ENCODE results near the gene SIK1. TPM values are rescaled to one million over a fixed set of nuclear protein-coding genes. Genes with fewer than 3 reads are reported as not detected.

The SIK1 gene
- total RNA-seq, 2 donors from 2014 or later: 0.52 to 43.2 TPM

DNA sequence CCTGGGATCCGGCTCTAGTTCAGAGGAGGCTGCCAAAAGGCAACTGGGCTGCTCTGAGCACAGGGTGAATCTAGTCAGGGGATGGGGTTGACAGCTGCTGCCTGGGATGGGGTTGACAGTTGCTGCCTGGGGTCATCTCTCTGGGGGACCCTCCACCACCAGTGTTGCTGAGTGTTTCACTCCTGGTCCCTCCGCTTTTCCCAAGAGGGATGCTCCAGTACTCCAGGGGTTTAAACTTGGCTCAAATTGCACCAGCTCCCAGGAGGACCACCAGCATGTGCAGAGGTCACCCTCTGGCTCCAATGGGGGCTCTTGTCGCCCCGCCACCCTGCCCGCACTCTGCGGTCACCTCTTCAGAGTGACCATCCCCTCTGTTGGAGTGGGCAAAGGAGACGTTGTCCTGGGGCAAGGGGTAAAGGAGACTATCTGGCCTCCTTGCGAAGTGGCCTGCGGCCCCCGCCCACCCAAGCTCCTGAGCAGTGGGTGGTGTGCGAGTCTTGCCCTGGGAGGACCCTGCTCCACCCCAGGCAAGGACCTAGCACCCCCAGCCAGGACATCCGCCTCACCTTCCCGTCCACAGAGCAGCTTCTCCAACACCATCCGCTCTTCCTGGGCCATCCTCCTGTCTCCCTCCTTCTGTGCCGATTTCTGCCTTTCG, 52.6 kb downstream of the SIK1 start:
- 78 to 88% methylated on average over 8 of the region's 16 CpGs for WGBS, 2 donors
- intact Hi-C loops (cut with DNase I): no loop called here
- TF ChIP-seq, protein P1, sequence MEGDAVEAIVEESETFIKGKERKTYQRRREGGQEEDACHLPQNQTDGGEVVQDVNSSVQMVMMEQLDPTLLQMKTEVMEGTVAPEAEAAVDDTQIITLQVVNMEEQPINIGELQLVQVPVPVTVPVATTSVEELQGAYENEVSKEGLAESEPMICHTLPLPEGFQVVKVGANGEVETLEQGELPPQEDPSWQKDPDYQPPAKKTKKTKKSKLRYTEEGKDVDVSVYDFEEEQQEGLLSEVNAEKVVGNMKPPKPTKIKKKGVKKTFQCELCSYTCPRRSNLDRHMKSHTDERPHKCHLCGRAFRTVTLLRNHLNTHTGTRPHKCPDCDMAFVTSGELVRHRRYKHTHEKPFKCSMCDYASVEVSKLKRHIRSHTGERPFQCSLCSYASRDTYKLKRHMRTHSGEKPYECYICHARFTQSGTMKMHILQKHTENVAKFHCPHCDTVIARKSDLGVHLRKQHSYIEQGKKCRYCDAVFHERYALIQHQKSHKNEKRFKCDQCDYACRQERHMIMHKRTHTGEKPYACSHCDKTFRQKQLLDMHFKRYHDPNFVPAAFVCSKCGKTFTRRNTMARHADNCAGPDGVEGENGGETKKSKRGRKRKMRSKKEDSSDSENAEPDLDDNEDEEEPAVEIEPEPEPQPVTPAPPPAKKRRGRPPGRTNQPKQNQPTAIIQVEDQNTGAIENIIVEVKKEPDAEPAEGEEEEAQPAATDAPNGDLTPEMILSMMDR (IDR thresholded peaks at IDR 0.05): no peak
- no peak for TF ChIP-seq POLR2A (IDR thresholded peaks at IDR 0.05)
- H3K27me3 ChIP-seq: no peaks in the 10 kb centered on the region
- ATAC-seq (no peak), DNase-seq (no peak)
- no peak overlapping the region for H3K27ac ChIP-seq
- H3K36me3 ChIP-seq (replicated peaks in 1 of 2; ENCODE audit: insufficient read depth in 1 of 2, low read depth in 2 of 2): no peaks in the 10 kb centered on the region
- H3K4me3 ChIP-seq: no peak overlapping the region
- H3K4me1 ChIP-seq: no peaks in the 10 kb centered on the region
- no peaks in the 10 kb centered on the region for H3K9me3 ChIP-seq

DNA sequence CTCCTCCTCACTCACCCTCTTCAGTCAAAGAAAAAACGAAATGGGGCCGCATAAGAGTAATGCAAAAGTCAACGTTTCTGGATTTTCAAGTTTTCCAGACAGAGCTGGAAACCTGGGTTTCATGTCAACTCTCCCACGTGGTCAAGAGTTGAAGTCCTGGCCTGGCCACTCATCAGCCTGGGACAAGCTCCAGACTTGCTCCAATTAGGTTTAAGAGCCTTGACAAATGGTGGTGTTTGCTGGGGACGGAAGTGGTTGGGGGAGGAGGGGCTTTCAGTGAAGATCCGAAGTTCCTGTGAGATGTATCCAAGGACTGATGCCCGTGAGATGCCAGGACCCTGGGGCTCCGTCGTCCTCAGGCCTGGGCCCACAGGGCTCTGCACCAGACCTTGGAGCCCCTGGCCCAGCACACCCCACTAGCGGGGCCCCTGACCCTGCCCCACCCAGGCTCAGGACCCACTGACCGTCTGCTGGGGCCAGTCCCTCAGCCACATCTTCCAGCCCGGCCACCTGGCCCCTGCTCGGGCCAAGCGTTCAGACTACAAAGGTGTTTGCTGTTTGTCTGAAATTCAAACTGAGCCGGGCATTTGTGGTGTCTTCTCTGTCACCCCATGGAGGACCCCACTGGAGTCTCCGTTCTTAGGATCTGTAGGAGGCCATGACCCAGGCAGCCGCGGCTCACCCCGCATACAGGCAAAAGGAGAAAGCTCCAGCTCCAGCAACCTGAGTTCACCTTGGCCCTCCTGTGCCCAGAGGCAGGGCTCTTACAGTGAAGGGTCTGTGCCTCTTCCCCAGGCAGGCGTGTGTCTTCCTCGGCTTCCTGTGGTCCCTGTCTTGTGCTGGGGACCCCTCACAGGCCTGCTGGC, 53.3 kb downstream of the SIK1 start:
- Histone ChIP-seq H3K4me3 (no peak overlapping the region), H3K27me3 (no peaks in the 10 kb centered on the region), H3K9me3 (no peaks in the 10 kb centered on the region), H3K4me1 (no peaks in the 10 kb centered on the region), H3K27ac (no peak overlapping the region), H3K36me3 (replicated peaks in 1 of 2; ENCODE audit: insufficient read depth in 1 of 2, low read depth in 2 of 2) (no peaks in the 10 kb centered on the region)
- intact Hi-C loops (cut with DNase I): no loop called here
- no peak for DNase-seq
- ATAC-seq: peak; percentile 31
- no peak for TF ChIP-seq POLR2A (IDR thresholded peaks at IDR 0.05)
- TF ChIP-seq, protein P1 (IDR thresholded peaks at IDR 0.05): no peak
- WGBS, 2 donors: 69 to 79% methylated on average over 18 to 19 of the region's 21 CpGs

DNA sequence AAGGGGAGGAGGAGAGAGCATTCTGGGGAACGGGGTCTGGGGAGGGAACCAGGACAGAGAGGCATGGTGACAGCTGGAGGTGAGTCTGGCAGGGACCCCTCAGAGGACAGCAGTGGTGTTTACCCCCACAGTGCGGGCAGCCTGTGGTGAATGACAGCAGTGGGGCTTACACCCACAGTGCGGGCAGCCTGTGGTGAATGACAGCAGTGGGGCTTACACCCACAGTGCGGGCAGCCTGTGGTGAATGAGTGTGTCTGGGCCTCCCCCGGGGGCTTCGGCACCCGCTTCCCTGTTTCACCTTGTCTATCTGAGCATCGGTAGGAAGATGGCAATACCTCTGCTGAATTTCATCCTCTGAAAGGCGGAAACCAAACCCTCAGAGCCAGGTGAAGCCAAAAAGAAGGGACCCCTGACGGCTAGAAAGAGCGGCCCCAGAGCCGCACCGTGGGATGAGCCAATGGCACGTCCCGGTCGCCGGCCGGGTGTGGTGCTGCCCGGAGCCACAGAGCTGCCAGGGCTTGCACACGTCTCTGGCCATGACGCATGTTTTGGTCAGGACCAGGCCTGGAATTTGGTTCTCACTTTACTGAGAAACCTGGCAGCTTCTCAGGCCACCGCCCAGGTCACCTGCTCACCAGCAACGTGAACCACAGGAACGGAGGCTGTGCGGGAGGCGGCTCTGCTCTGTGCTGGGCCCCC, 54.1 kb downstream of the SIK1 start:
- TF ChIP-seq POLR2A (IDR thresholded peaks at IDR 0.05): no peak
- TF ChIP-seq, protein P1 (IDR thresholded peaks at IDR 0.05): no peak
- no peaks in the 10 kb centered on the region for H3K27me3 ChIP-seq
- DNase-seq (peak in 2 of 4 donors; percentile 24 to 31), ATAC-seq (peak; percentile 31)
- no peak overlapping the region for H3K27ac ChIP-seq
- WGBS, 2 donors: 80% methylated on average over 17 to 26 of the region's 26 CpGs
- no peaks in the 10 kb centered on the region for H3K4me1 ChIP-seq
- no peaks in the 10 kb centered on the region for H3K36me3 ChIP-seq (replicated peaks in 1 of 2; ENCODE audit: insufficient read depth in 1 of 2, low read depth in 2 of 2)
- no peak overlapping the region for H3K4me3 ChIP-seq
- intact Hi-C loops (cut with DNase I): no loop called here
- H3K9me3 ChIP-seq: no peaks in the 10 kb centered on the region

DNA sequence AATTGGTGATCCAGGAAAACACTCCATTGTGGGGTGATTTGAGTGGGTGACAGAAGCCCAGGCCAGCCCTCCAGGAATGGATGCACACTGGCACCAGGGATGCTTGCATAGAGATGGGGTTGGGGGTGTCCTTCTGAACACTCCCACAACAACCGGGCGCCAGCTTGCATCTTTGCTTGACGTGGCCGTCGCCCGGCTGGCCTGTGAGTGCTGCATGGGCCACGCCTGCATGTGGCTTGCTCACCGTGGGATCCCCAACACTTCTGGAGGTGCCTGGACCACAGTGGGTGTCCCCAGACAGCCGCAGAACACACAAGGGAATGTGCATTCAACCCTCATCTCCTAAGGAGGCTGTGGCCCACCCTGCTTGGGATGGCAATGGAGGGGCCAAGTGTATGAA, 55.1 kb downstream of the SIK1 start:
- no peak overlapping the region for H3K27ac ChIP-seq
- H3K9me3 ChIP-seq: no peaks in the 10 kb centered on the region
- ATAC-seq (no peak), DNase-seq (no peak)
- H3K36me3 ChIP-seq (replicated peaks in 1 of 2; ENCODE audit: insufficient read depth in 1 of 2, low read depth in 2 of 2): no peaks in the 10 kb centered on the region
- no peak for TF ChIP-seq POLR2A (IDR thresholded peaks at IDR 0.05)
- TF ChIP-seq, protein P1 (IDR thresholded peaks at IDR 0.05): no peak
- H3K4me3 ChIP-seq: no peak overlapping the region
- H3K4me1 ChIP-seq: no peaks in the 10 kb centered on the region
- 92 to 95% methylated on average over 9 of the region's 9 CpGs for WGBS, 2 donors
- no peaks in the 10 kb centered on the region for H3K27me3 ChIP-seq
- intact Hi-C loops (cut with DNase I): no loop called here
